ENCODE measurements around the gene C1orf115.

Gene C1orf115

GRCh38 chr1:220692436-220693228 is 2.5 kb downstream of the C1orf115 start:
- in situ Hi-C loops (cut with HindIII; ENCODE audit: low sequenced_read_pairs) = no loop called here
- TF ChIP-seq, protein P1, sequence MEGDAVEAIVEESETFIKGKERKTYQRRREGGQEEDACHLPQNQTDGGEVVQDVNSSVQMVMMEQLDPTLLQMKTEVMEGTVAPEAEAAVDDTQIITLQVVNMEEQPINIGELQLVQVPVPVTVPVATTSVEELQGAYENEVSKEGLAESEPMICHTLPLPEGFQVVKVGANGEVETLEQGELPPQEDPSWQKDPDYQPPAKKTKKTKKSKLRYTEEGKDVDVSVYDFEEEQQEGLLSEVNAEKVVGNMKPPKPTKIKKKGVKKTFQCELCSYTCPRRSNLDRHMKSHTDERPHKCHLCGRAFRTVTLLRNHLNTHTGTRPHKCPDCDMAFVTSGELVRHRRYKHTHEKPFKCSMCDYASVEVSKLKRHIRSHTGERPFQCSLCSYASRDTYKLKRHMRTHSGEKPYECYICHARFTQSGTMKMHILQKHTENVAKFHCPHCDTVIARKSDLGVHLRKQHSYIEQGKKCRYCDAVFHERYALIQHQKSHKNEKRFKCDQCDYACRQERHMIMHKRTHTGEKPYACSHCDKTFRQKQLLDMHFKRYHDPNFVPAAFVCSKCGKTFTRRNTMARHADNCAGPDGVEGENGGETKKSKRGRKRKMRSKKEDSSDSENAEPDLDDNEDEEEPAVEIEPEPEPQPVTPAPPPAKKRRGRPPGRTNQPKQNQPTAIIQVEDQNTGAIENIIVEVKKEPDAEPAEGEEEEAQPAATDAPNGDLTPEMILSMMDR (IDR thresholded peaks at IDR 0.05; ENCODE audit: low read depth, low read length, missing control alignments) = no peak
- H3K4me3 ChIP-seq (ENCODE audit: low read depth, low read length) = no peak overlapping the region
- DNase-seq (ENCODE audit: low read depth) = no peak

DNA sequence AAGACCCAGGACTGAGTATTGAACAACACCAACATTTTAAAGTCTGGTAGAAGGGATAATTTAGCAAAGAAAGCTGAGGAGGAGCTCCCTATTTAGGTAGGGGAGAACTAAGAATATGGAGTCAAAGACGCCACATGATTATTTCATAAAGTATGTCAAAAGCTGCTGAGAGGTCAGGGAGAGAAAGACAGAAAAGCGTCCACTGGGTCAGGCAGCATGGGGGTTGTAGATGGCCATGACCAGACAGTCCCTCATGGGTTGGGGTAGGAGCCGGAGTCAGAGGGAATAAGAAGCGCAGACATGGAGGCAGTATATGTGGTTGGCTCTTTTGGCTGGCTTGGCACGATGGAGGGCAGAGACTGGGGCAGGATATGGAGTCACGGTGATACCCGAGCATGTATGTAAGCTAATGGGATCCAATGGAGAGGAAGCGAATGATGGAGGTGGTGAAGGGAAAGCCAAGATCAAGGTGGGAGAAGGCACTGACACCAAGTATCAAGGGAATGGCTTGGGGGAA is 4.8 kb downstream of the C1orf115 start:
- in situ Hi-C loops (cut with HindIII; ENCODE audit: low sequenced_read_pairs) = no loop called here

DNA sequence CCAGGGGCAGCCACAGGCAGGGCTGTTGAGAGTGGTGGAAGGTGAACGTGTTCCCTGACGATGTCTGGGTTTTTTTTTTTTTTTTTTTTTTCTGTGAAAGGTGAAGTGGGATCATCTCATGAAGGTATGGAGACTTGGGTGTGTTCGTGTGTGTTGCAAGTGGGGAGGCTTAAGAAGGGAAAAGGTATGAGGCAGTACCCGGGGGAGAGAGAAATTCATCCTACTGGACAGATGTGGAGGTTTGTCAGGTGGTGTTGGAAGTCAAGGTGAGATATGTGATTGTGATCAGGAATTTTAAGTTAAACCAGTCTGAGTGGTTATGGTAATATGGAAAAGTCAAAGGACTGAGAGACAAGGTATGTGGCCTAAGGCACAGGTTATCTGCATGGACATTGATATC is 5.3 kb downstream of the C1orf115 start:
- H3K4me3 ChIP-seq (ENCODE audit: low read depth, low read length) = no peak overlapping the region
- no peak for DNase-seq (ENCODE audit: low read depth)
- TF ChIP-seq, protein P1 (IDR thresholded peaks at IDR 0.05; ENCODE audit: low read depth, low read length, missing control alignments) = no peak
- in situ Hi-C loops (cut with HindIII; ENCODE audit: low sequenced_read_pairs) = no loop called here

More for the DNA sequence above, 4.8 kb downstream of the C1orf115 start:
- TF ChIP-seq, protein P1 (IDR thresholded peaks at IDR 0.05; ENCODE audit: low read depth, low read length, missing control alignments) = no peak
- no peak for DNase-seq (ENCODE audit: low read depth)
- H3K4me3 ChIP-seq (ENCODE audit: low read depth, low read length) = no peak overlapping the region

DNA sequence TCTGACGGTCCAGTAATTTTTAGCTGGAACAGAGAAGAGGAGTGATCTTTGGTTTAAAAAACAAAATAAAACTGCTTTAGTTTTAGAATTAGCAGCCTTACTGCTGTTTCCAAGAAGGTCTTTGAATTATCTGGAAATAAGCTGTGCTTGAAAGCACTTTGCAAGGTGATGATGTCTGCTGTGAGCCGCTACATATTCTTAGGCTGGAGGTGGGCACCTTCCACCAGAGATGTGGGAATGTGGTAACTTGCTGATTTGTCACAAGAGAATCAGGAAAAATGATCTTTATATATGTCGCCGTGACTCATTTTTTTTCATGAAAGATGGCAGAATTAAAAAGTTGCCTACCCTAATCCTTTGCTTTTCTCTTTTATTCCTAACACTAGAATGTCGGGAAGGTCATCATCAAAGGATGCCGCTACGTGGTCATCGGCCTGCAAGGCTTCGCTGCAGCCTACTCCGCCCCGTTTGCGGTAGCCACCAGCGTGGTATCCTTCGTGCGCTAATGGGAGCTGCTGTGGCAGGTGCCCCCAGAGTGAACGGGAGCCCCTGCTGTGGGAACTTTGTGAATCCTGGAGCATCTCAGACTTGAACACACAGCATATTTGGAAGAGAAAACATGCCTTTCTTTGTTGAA is 6.2 kb downstream of the C1orf115 start:
- in situ Hi-C loops (cut with HindIII; ENCODE audit: low sequenced_read_pairs) = no loop called here
- TF ChIP-seq, protein P1 (IDR thresholded peaks at IDR 0.05; ENCODE audit: low read depth, low read length, missing control alignments) = no peak
- no peak overlapping the region for H3K4me3 ChIP-seq (ENCODE audit: low read depth, low read length)
- DNase-seq (ENCODE audit: low read depth) = no peak

DNA sequence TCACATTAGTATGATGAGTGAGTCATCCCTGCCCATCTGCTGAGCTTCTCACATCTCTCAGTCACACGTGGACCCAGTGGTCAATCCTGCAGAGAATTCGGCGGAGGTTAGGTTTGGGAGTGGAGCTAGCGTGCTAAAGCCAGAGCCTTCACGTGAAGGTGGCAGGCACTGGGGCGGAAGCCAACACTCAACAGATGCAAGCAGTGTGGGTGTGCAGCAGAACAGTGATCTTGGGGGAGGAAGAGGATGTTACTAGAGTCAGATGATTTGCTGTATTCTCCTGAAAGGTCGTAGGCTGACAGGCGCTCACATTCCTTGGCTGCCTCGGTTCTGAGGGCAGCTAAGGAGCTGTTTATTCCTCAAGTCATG is 6.7 kb downstream of the C1orf115 start:
- no peak for DNase-seq (ENCODE audit: low read depth)
- no peak overlapping the region for H3K4me3 ChIP-seq (ENCODE audit: low read depth, low read length)
- TF ChIP-seq, protein P1 (IDR thresholded peaks at IDR 0.05; ENCODE audit: low read depth, low read length, missing control alignments) = no peak
- in situ Hi-C loops (cut with HindIII; ENCODE audit: low sequenced_read_pairs) = no loop called here

- in situ Hi-C loops (cut with HindIII; ENCODE audit: low sequenced_read_pairs) = no loop called here
- TF ChIP-seq, protein P1 (IDR thresholded peaks at IDR 0.05; ENCODE audit: low read depth, low read length, missing control alignments) = no peak
- DNase-seq (ENCODE audit: low read depth) = no peak
- no peak overlapping the region for H3K4me3 ChIP-seq (ENCODE audit: low read depth, low read length)
These were observed 7.2 kb downstream of the C1orf115 start for GRCh38 chr1:220697326-220697725.
